ENCODE measurements around the gene RPL18A. TPM values are rescaled to one million over a fixed set of nuclear protein-coding genes. Genes with fewer than 3 reads are reported as not detected.
A peak's percentile ranks its signal among the peaks of the same experiment; 100 is the strongest.

Gene RPL18A
- total and polyA plus RNA-seq, 2 of the 13 experiments (the other 11 are each of a cell fraction or from before 2014, with no cell fraction given): 1,471 to 2,004 TPM

- TF ChIP-seq, protein P1, sequence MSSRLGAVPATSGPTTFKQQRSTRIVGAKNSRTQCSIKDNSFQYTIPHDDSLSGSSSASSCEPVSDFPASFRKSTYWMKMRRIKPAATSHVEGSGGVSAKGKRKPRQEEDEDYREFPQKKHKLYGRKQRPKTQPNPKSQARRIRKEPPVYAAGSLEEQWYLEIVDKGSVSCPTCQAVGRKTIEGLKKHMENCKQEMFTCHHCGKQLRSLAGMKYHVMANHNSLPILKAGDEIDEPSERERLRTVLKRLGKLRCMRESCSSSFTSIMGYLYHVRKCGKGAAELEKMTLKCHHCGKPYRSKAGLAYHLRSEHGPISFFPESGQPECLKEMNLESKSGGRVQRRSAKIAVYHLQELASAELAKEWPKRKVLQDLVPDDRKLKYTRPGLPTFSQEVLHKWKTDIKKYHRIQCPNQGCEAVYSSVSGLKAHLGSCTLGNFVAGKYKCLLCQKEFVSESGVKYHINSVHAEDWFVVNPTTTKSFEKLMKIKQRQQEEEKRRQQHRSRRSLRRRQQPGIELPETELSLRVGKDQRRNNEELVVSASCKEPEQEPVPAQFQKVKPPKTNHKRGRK (CRISPR knock-in tag; IDR thresholded peaks at IDR 0.05): no peak
- TF ChIP-seq PAF1 (CRISPR knock-in tag; IDR thresholded peaks at IDR 0.05): 0 out of 2 replicates have a peak, but pooled peaks have one; percentile 46
- peak; percentile 29; the same call in 1 of the 2 replicates for TF ChIP-seq WIZ (CRISPR knock-in tag; IDR thresholded peaks at IDR 0.05)
- TF ChIP-seq TCF7L2 (IDR thresholded peaks at IDR 0.05; ENCODE audit: low read depth, low read length): no peak
- TF ChIP-seq ZNF768 (CRISPR knock-in tag; IDR thresholded peaks at IDR 0.05): peak; percentile 63; the same call in 1 of the 2 replicates
- TF ChIP-seq DR1 (CRISPR knock-in tag; IDR thresholded peaks at IDR 0.05): peak; percentile 98
- TF ChIP-seq, protein P2, sequence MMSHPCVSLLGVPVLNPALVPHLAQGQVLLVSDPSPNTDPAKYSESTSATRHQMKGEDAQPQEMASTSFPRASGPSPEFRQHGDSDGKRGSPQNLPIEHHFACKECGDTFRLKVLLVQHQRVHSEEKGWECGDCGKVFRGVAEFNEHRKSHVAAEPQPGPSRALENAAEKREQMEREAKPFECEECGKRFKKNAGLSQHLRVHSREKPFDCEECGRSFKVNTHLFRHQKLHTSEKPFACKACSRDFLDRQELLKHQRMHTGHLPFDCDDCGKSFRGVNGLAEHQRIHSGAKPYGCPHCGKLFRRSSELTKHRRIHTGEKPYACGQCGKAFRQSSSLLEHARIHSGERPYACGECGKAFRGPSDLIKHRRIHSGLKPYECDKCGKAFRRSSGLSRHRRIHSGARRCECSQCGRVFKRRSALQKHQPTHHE (CRISPR knock-in tag; IDR thresholded peaks at IDR 0.05; ENCODE audit: borderline replicate concordance): peak; percentile 58; the same call in 1 of the 2 replicates
- no peak for TF ChIP-seq CENPX (CRISPR knock-in tag; IDR thresholded peaks at IDR 0.05)
- no peak for TF ChIP-seq NKX3-1 (CRISPR knock-in tag; IDR thresholded peaks at IDR 0.05)
- no peak for TF ChIP-seq TEF (CRISPR knock-in tag; IDR thresholded peaks at IDR 0.05)
- no peak for TF ChIP-seq ZSCAN22 (CRISPR knock-in tag; IDR thresholded peaks at IDR 0.05)
- TF ChIP-seq ZNF777 (CRISPR knock-in tag; IDR thresholded peaks at IDR 0.05): no peak
- no peak for TF ChIP-seq NR3C1 (CRISPR knock-in tag; IDR thresholded peaks at IDR 0.05)
- TF ChIP-seq SP140L (CRISPR knock-in tag; IDR thresholded peaks at IDR 0.05; ENCODE audit: borderline replicate concordance): no peak
- TF ChIP-seq SAFB2 (CRISPR knock-in tag; IDR thresholded peaks at IDR 0.05; ENCODE audit: borderline replicate concordance, low read depth): no peak
- TF ChIP-seq NPAS2 (CRISPR knock-in tag; IDR thresholded peaks at IDR 0.05; ENCODE audit: borderline replicate concordance): no peak
- TF ChIP-seq CCDC6 (CRISPR knock-in tag; IDR thresholded peaks at IDR 0.05): no peak
- peak; percentile 82; the same call in 1 of the 2 replicates for TF ChIP-seq ZNF350 (CRISPR knock-in tag; IDR thresholded peaks at IDR 0.05; ENCODE audit: borderline replicate concordance, low read depth)
- TF ChIP-seq ZSCAN25 (CRISPR knock-in tag; IDR thresholded peaks at IDR 0.05): no peak
- peak; percentile 61; the same call in 1 of the 2 replicates for TF ChIP-seq ZNF563 (CRISPR knock-in tag; IDR thresholded peaks at IDR 0.05)
- no peak for TF ChIP-seq MYNN (CRISPR knock-in tag; IDR thresholded peaks at IDR 0.05; ENCODE audit: low read depth)
- TF ChIP-seq NFKB2 (CRISPR knock-in tag; IDR thresholded peaks at IDR 0.05; ENCODE audit: borderline replicate concordance): peak; percentile 55
- TF ChIP-seq ELF4 (CRISPR knock-in tag; IDR thresholded peaks at IDR 0.05; ENCODE audit: borderline replicate concordance): no peak; the same call in 1 of the 2 replicates
- TF ChIP-seq REL (CRISPR knock-in tag; conservative IDR thresholded peaks at IDR 0.05): no peak
- TF ChIP-seq ZNF724P (CRISPR knock-in tag; IDR thresholded peaks at IDR 0.05; ENCODE audit: borderline replicate concordance): no peak
- TF ChIP-seq RNF2 (conservative IDR thresholded peaks at IDR 0.05; ENCODE audit: low read depth): no peak
- TF ChIP-seq ZNF629 (CRISPR knock-in tag; conservative IDR thresholded peaks at IDR 0.05): no peak
- TF ChIP-seq DNMT1 (CRISPR knock-in tag; IDR thresholded peaks at IDR 0.05): no peak
- TF ChIP-seq HDAC6 (IDR thresholded peaks at IDR 0.05; ENCODE audit: low read depth, low read length): no peak
Observed at GRCh38 chr19:17859533-17860330, at the start of gene RPL18A (continued).

Data from HepG2 (cell line).